Stromal cell of bone marrow (primary cell): ENCODE results near the gene DENND1A.
"Not testable (repeated sequence)": the region's sequence is repeated elsewhere in the genome, so short reads cannot be mapped to it uniquely, and the experiment has no call there.

Experiments used
- DNase-seq: peaks from one replicate; pipeline ENCODE4 v3.0.0-alpha.2; 2012; ENCODE audit warnings: low read depth

DENND1A gene

GRCh38 chr9:123923377-123923776 is 6.5 kb downstream of the DENND1A start:
- no peak for DNase-seq

GRCh38 chr9:123922911-123923310 is 7.0 kb downstream of the DENND1A start:
- no peak for DNase-seq

- DNase-seq: no peak
Observed at GRCh38 chr9:123922431-123922830, 7.5 kb downstream of the DENND1A start.

GRCh38 chr9:123914517-123915196 is 15.3 kb downstream of the DENND1A start:
- DNase-seq: no peak

GRCh38 chr9:123912167-123912897 is 17.6 kb downstream of the DENND1A start:
- no peak for DNase-seq

- no peak for DNase-seq
Observed at GRCh38 chr9:123911024-123911423, 18.9 kb downstream of the DENND1A start.

GRCh38 chr9:123909192-123909591 is 20.7 kb downstream of the DENND1A start:
- DNase-seq: not testable (repeated sequence)

- not testable (repeated sequence) for DNase-seq
Observed at GRCh38 chr9:123903550-123903949, 26.4 kb downstream of the DENND1A start.

GRCh38 chr9:123894822-123895221 is 35.1 kb downstream of the DENND1A start:
- no peak for DNase-seq

GRCh38 chr9:123893831-123894460 is 36.0 kb downstream of the DENND1A start:
- peak; percentile 27 for DNase-seq

GRCh38 chr9:123893115-123893514 is 36.8 kb downstream of the DENND1A start:
- DNase-seq: no peak

GRCh38 chr9:123887837-123888236 is 42.1 kb downstream of the DENND1A start:
- DNase-seq: no peak

GRCh38 chr9:123885834-123886233 is 44.1 kb downstream of the DENND1A start:
- not testable (repeated sequence) for DNase-seq

- no peak for DNase-seq
Observed at GRCh38 chr9:123883634-123884033, 46.3 kb downstream of the DENND1A start.

- no peak for DNase-seq
Observed at GRCh38 chr9:123881604-123882003, 48.3 kb downstream of the DENND1A start.

GRCh38 chr9:123880420-123880819 is 49.5 kb downstream of the DENND1A start:
- no peak for DNase-seq

- no peak for DNase-seq
Observed at GRCh38 chr9:123876750-123877149, 53.2 kb downstream of the DENND1A start.

GRCh38 chr9:123872710-123873109 is 57.2 kb downstream of the DENND1A start:
- no peak for DNase-seq

- no peak for DNase-seq
Observed at GRCh38 chr9:123871781-123872180, 58.1 kb downstream of the DENND1A start.

- peak; percentile 17 for DNase-seq
Observed at GRCh38 chr9:123868002-123868401, 61.9 kb downstream of the DENND1A start.

GRCh38 chr9:123867034-123867433 is 62.9 kb downstream of the DENND1A start:
- DNase-seq: no peak

GRCh38 chr9:123866497-123866896 is 63.4 kb downstream of the DENND1A start:
- no peak for DNase-seq
